HUES48 (cell line): Measurements from ENCODE around the gene ARIH2.
A peak's percentile ranks its signal among the peaks of the same experiment; 100 is the strongest.
"Not testable (repeated sequence)": the region's sequence is repeated elsewhere in the genome, so short reads cannot be mapped to it uniquely, and the experiment has no call there.

ENCODE experiments used
- H3K27ac ChIP-seq: one replicate; pipeline ENCODE4 v1.7.0; 2013; ENCODE audit warnings: low read depth, low read length, inconsistent platforms
- H3K27me3 ChIP-seq: 2 replicates; pipeline ENCODE4 v1.6.1; 2013; ENCODE audit warnings: mild to moderate bottlenecking, low read length; ENCODE audit not compliant: control insufficient read depth, insufficient read depth
- H3K36me3 ChIP-seq: 2 replicates; pipeline ENCODE4 v1.6.1; 2013; ENCODE audit warnings: low read length; ENCODE audit not compliant: control insufficient read depth, insufficient read depth
- H3K4me1 ChIP-seq: 2 replicates; pipeline ENCODE4 v1.6.1; 2013; ENCODE audit warnings: mild to moderate bottlenecking, low read length; ENCODE audit not compliant: control insufficient read depth, insufficient read depth
- H3K4me3 ChIP-seq: 2 replicates; pipeline ENCODE4 v1.5.1; 2013; ENCODE audit warnings: mild to moderate bottlenecking, low read depth, low read length
- H3K9ac ChIP-seq: 2 replicates; pipeline ENCODE4 v1.6.1; 2013; ENCODE audit warnings: mild to moderate bottlenecking, low read depth, low read length, moderate library complexity
- H3K9me3 ChIP-seq: 2 replicates; pipeline ENCODE4 v1.6.1; 2013; ENCODE audit warnings: low read length; ENCODE audit not compliant: control insufficient read depth, insufficient read depth

Gene ARIH2

GRCh38 chr3:48897460-48898376 is 20.9 kb upstream of the ARIH2 start:
- Histone ChIP-seq H3K9ac (no peak overlapping the region), H3K36me3 (no peaks in the 10 kb centered on the region), H3K27ac (no peak overlapping the region), H3K4me3 (peak overlapping the region; percentile 78), H3K9me3 (no peaks in the 10 kb centered on the region), H3K4me1 (peaks cover 7% of the 10 kb centered on the region; the same call in 1 of the 2 replicates), H3K27me3 (no peaks in the 10 kb centered on the region)

- H3K9ac ChIP-seq = no peak within 1 kb of the TSS
- H3K27ac ChIP-seq = peak within 1 kb of the TSS; percentile 68
- peak within 1 kb of the TSS; percentile 78 for H3K4me3 ChIP-seq
- H3K36me3 ChIP-seq = no peaks in the 10 kb centered on the region
- H3K9me3 ChIP-seq = no peaks in the 10 kb centered on the region
- no peaks in the 10 kb centered on the region for H3K27me3 ChIP-seq
- H3K4me1 ChIP-seq = peaks cover 7% of the 10 kb centered on the region; the same call in 1 of the 2 replicates
These were observed 20.0 kb upstream of the ARIH2 start, which contains the start of gene SLC25A20 for GRCh38 chr3:48898383-48899234. Gene SLC25A20, minus strand, starts transcription at chr3:48898882. Its CDS starts 88 bp downstream, at chr3:48898794.

- Histone ChIP-seq H3K27me3 (no peaks in the 10 kb centered on the region), H3K4me1 (peaks cover 7% of the 10 kb centered on the region; the same call in 1 of the 2 replicates), H3K36me3 (no peaks in the 10 kb centered on the region), H3K27ac (peak overlapping the region; percentile 68), H3K9ac (no peak overlapping the region), H3K4me3 (no peak overlapping the region), H3K9me3 (no peaks in the 10 kb centered on the region)
These were observed 19.4 kb upstream of the ARIH2 start for GRCh38 chr3:48899273-48899672.

GRCh38 chr3:48907026-48907425 is 11.6 kb upstream of the ARIH2 start:
- H3K27ac ChIP-seq, H3K9ac ChIP-seq: not testable (repeated sequence)

GRCh38 chr3:48915296-48915695 is 3.3 kb upstream of the ARIH2 start:
- Histone ChIP-seq H3K36me3 (no peaks in the 10 kb centered on the region), H3K4me1 (no peaks in the 10 kb centered on the region), H3K27me3 (no peaks in the 10 kb centered on the region), H3K27ac (no peak overlapping the region), H3K9ac (no peak overlapping the region), H3K4me3 (no peak overlapping the region), H3K9me3 (no peaks in the 10 kb centered on the region)

More at GRCh38 chr3:48907026-48907425, 11.6 kb upstream of the ARIH2 start:
- not testable (repeated sequence) for H3K27me3 ChIP-seq, H3K36me3 ChIP-seq, H3K9me3 ChIP-seq, H3K4me1 ChIP-seq, H3K4me3 ChIP-seq

- no peaks in the 10 kb centered on the region for H3K27me3 ChIP-seq
- H3K4me1 ChIP-seq = no peaks in the 10 kb centered on the region
- H3K27ac ChIP-seq = peak overlapping the region; percentile 91
- no peaks in the 10 kb centered on the region for H3K9me3 ChIP-seq
- peaks cover 22% of the 10 kb centered on the region for H3K36me3 ChIP-seq
- H3K9ac ChIP-seq = peak overlapping the region; percentile 68
- H3K4me3 ChIP-seq = peak overlapping the region; percentile 67
These were observed 835 bp downstream of the ARIH2 start for GRCh38 chr3:48919215-48920138.

GRCh38 chr3:48926425-48927392 is 8.1 kb downstream of the ARIH2 start:
- Histone ChIP-seq H3K27me3 (no peaks in the 10 kb centered on the region), H3K4me3 (no peak overlapping the region), H3K27ac (no peak overlapping the region), H3K9me3 (no peaks in the 10 kb centered on the region), H3K9ac (no peak overlapping the region), H3K36me3 (peaks cover 76% of the 10 kb centered on the region), H3K4me1 (no peaks in the 10 kb centered on the region)

GRCh38 chr3:48927928-48928327 is 9.3 kb downstream of the ARIH2 start:
- Histone ChIP-seq H3K9me3 (no peaks in the 10 kb centered on the region), H3K4me1 (no peaks in the 10 kb centered on the region), H3K36me3 (peaks cover 68% of the 10 kb centered on the region), H3K9ac (no peak overlapping the region), H3K27ac (no peak overlapping the region), H3K27me3 (no peaks in the 10 kb centered on the region), H3K4me3 (no peak overlapping the region)

- Histone ChIP-seq H3K4me3 (no peak overlapping the region), H3K4me1 (no peaks in the 10 kb centered on the region), H3K27ac (no peak overlapping the region), H3K27me3 (no peaks in the 10 kb centered on the region), H3K36me3 (peaks cover 69% of the 10 kb centered on the region), H3K9ac (no peak overlapping the region), H3K9me3 (no peaks in the 10 kb centered on the region)
These were observed 10.0 kb downstream of the ARIH2 start for GRCh38 chr3:48928679-48929078.
